IMR-90 (cell line): Measurements from ENCODE around the gene OPN1SW. TPM values are rescaled to one million over a fixed set of nuclear protein-coding genes. Genes with fewer than 3 reads are reported as not detected.

ENCODE experiments used
- ATAC-seq: fragments of 200-7000 bp; cut with Tn5 transposase; 2 replicates; pipeline ENCODE4 v1.9.1; 2020; ENCODE audit warnings: low read depth, mild to moderate bottlenecking, moderate library complexity
- BruUV-seq: library from RNA; stranded (reverse); fragments of 400-500 nt; replicated peaks from 2 replicates; lab custom pipeline; 2021; lab: Mats Ljungman, UMichigan
- CTCF ChIA-PET: fragments of 300-600 bp; formaldehyde crosslinking; extraction: SDS; loops from one replicate; lab custom pipeline; 2021; ENCODE audit warnings: antibody characterized with exemption; lab: Yijun Ruan, JAX
- POLR2A ChIA-PET: fragments of 300-600 bp; sonication (Branson Sonifier 250); formaldehyde crosslinking; loops from one replicate; lab custom pipeline; 2022; ENCODE audit warnings: antibody characterized with exemption; ENCODE audit not compliant: unreplicated experiment; lab: Charles Lee
- DNase-seq: peaks from one replicate; pipeline ENCODE4 v3.0.0; 2013
- H2AFZ ChIP-seq: replicated peaks from 2 replicates; pipeline ENCODE3; 2013; ENCODE audit warnings: low read length, mild to moderate bottlenecking; ENCODE audit not compliant: poor library complexity
- H2AK5ac ChIP-seq: 2 replicates; pipeline ENCODE4 v1.6.1; 2013; ENCODE audit warnings: low read depth, low read length, inconsistent platforms
- H2AK9ac ChIP-seq: replicated peaks from 2 replicates; pipeline ENCODE3; 2013; ENCODE audit warnings: mild to moderate bottlenecking, low read depth, low read length, moderate library complexity; ENCODE audit not compliant: poor library complexity
- H2BK120ac ChIP-seq: 2 replicates; pipeline ENCODE4 v1.6.1; 2013; ENCODE audit warnings: low read depth, low read length, inconsistent platforms
- H2BK15ac ChIP-seq: 3 replicates; pipeline ENCODE4 v1.6.1; 2013; ENCODE audit warnings: low read depth, low read length, inconsistent platforms
- H2BK20ac ChIP-seq: 2 replicates; pipeline ENCODE4 v1.6.1; 2013; ENCODE audit warnings: low read depth, mild to moderate bottlenecking, inconsistent platforms, low read length, moderate library complexity
- H2BK5ac ChIP-seq: 2 replicates; pipeline ENCODE4 v1.6.1; 2013; ENCODE audit warnings: mild to moderate bottlenecking, low read depth, low read length, inconsistent platforms; ENCODE audit not compliant: poor library complexity, severe bottlenecking
- H3K14ac ChIP-seq: replicated peaks from 2 replicates; pipeline ENCODE4 v1.6.1; 2013; ENCODE audit warnings: low read depth, low read length, inconsistent platforms
- H3K18ac ChIP-seq: 2 replicates; pipeline ENCODE4 v1.6.1; 2013; ENCODE audit warnings: low read depth, low read length, control low read depth
- H3K23ac ChIP-seq: 2 replicates; pipeline ENCODE4 v1.6.1; 2013; ENCODE audit warnings: low read depth, low read length, inconsistent platforms
- H3K27ac ChIP-seq: 2 replicates; pipeline ENCODE4 v1.5.1; 2013; ENCODE audit warnings: mild to moderate bottlenecking, control low read depth, low read length; ENCODE audit not compliant: insufficient read depth
- H3K27me3 ChIP-seq: 2 replicates; pipeline ENCODE4 v1.6.1; 2013; ENCODE audit warnings: low read length; ENCODE audit not compliant: control insufficient read depth, insufficient read depth
- H3K36me3 ChIP-seq: 2 replicates; pipeline ENCODE4 v1.6.1; 2013; ENCODE audit warnings: low read length, mixed read lengths; ENCODE audit not compliant: control insufficient read depth, insufficient read depth
- H3K4ac ChIP-seq: 2 replicates; pipeline ENCODE4 v1.6.1; 2013; ENCODE audit warnings: low read depth, low read length, inconsistent platforms
- H3K4me1 ChIP-seq: 2 replicates; pipeline ENCODE4 v1.6.1; 2013; ENCODE audit warnings: low read length, mixed read lengths; ENCODE audit not compliant: control insufficient read depth, insufficient read depth
- H3K4me2 ChIP-seq: 2 replicates; pipeline ENCODE4 v1.6.1; 2013; ENCODE audit warnings: low read depth, mild to moderate bottlenecking, control low read depth, low read length, moderate library complexity
- H3K4me3 ChIP-seq: 2 replicates; pipeline ENCODE4 v1.5.1; 2013; ENCODE audit warnings: low read depth, mild to moderate bottlenecking, control low read depth, low read length, moderate library complexity; ENCODE audit not compliant: insufficient read depth
- H3K56ac ChIP-seq: 2 replicates; pipeline ENCODE4 v1.6.1; 2013; ENCODE audit warnings: low read length, inconsistent platforms; ENCODE audit not compliant: insufficient read depth; ENCODE audit errors: extremely low read depth
- H3K79me1 ChIP-seq, 2 experiments: 2 replicates each; pipeline ENCODE4 v1.6.1; 2013; ENCODE audit warnings: low read length in 2 of 2, inconsistent platforms in 1 of 2, low read depth in 1 of 2
- H3K9ac ChIP-seq: 2 replicates; pipeline ENCODE4 v1.6.1; 2013; ENCODE audit warnings: low read depth, low read length, control low read depth
- H3K9me1 ChIP-seq: 2 replicates; pipeline ENCODE4 v1.6.1; 2013; ENCODE audit warnings: low read length, inconsistent platforms; ENCODE audit not compliant: insufficient read depth
- H3K9me3 ChIP-seq: 2 replicates; pipeline ENCODE4 v1.6.1; 2013; ENCODE audit warnings: low read length; ENCODE audit not compliant: control insufficient read depth, insufficient read depth
- H4K20me1 ChIP-seq: 2 replicates; pipeline ENCODE4 v1.6.1; 2013; ENCODE audit warnings: low read length, inconsistent platforms; ENCODE audit not compliant: insufficient read depth
- H4K5ac ChIP-seq: 2 replicates; pipeline ENCODE4 v1.6.1; 2013; ENCODE audit warnings: mild to moderate bottlenecking, low read depth, low read length, control low read depth
- H4K8ac ChIP-seq, 2 experiments: 2 replicates each; pipeline ENCODE4 v1.6.1; 2013; ENCODE audit warnings: low read depth in 2 of 2, low read length in 2 of 2, control low read depth in 1 of 2, inconsistent platforms in 1 of 2
- H4K91ac ChIP-seq: 2 replicates; pipeline ENCODE4 v1.6.1; 2013; ENCODE audit warnings: low read depth, low read length, inconsistent platforms; ENCODE audit not compliant: insufficient read depth
- CHD1 ChIP-seq: IDR thresholded peaks from 2 replicates; pipeline ENCODE4 v1.6.1; 2012; ENCODE audit warnings: low read depth, low read length, improper control_type of control experiment
- FOS ChIP-seq: fragments of 150-350 bp; IDR thresholded peaks from 2 replicates; pipeline ENCODE4 v1.6.1; 2016; ENCODE audit warnings: low read depth, low read length
- MAFK ChIP-seq: IDR thresholded peaks from 2 replicates; pipeline ENCODE4 v1.6.1; 2012; ENCODE audit warnings: low read depth, low read length, improper control_type of control experiment
- MXI1 ChIP-seq: IDR thresholded peaks from 2 replicates; pipeline ENCODE4 v1.6.1; 2012; ENCODE audit warnings: low read depth, mild to moderate bottlenecking, low read length, moderate library complexity, borderline replicate concordance
- NFE2L2 ChIP-seq: fragments of 150-350 bp; IDR thresholded peaks from 2 replicates; pipeline ENCODE4 v1.6.1; 2016; ENCODE audit warnings: low read depth, mild to moderate bottlenecking, low read length
- POLR2A ChIP-seq: IDR thresholded peaks from 2 replicates; pipeline ENCODE4 v1.6.1; 2012; ENCODE audit warnings: mild to moderate bottlenecking, low read depth, low read length
- WGBS, 2 experiments: methylation state at CpG; one replicate each; pipeline versions ENCODE4 v1.1.5 to v1.1.7; 2013; ENCODE audit warnings: missing lambda C conversion rate in 2 of 2; ENCODE audit not compliant: insufficient read length in 1 of 2; ENCODE audit errors: extremely low coverage in 2 of 2; 5-methylcytosine and 5-hydroxymethylcytosine counted together
- dilution Hi-C: fragments of 300-500 bp; cut with HindIII; formaldehyde crosslinking; loops from one replicate; pipeline ENCODE4 v1.14.3; 2018; ENCODE audit warnings: low sequenced_read_pairs; ENCODE audit not compliant: unreplicated experiment
- in situ Hi-C: fragments of 300-500 bp; cut with MboI; formaldehyde crosslinking; loops from 3 replicates; pipeline ENCODE4 v1.14.3; 2019; ENCODE audit warnings: low sequenced_read_pairs, inconsistent platforms, mixed read lengths
- intact Hi-C: fragments of 100-400 bp; cut with micrococcal nuclease; formaldehyde crosslinking; loops from 2 replicates; pipeline ENCODE4 v1.10.0; 2022
- polyA plus RNA-seq, 3 experiments: library from polyadenylated mRNA; depleted of rRNA; stranded (reverse); fragments of >200 nt; gene quantifications; 2 replicates each; pipeline ENCODE4 v1.2.3, GENCODE V29; 2012; ENCODE audit warnings: low replicate concordance in 1 of 3
- total RNA-seq: library from RNA; depleted of rRNA; stranded (reverse); fragments of >200 nt; gene quantifications from 2 replicates; pipeline ENCODE4 v1.2.3, GENCODE V29; 2012
- TF ChIP-seq, protein P1 (sequence below): fragments of 150-350 bp; IDR thresholded peaks from 2 replicates; pipeline ENCODE4 v1.6.1; 2016; ENCODE audit warnings: low read depth, mild to moderate bottlenecking, low read length, moderate library complexity, borderline replicate concordance

OPN1SW gene
- total and polyA plus RNA-seq, 2 of the 4 experiments (the other 2 are of a cell fraction): not detected

DNA sequence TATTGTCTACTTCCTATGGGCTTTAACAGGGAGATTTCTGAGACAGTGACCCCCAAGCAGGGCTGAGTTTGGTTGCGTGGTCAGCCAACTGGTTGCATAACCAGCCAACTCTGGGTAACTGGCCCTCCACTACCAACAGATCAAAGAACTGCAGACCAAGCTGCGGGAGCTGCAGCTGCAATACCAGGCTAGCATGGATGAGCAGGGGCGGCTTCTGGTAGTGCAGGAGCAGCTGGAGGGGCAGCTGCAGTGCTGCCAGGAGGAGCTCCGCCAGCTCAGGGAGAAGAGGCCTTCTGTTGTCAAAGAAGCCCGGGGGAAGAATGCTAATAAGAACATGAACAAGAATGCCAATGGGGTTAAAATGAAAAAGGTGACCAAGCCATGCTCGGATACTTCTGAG, 38.9 kb upstream of the OPN1SW start:
- H3K9me3 ChIP-seq: no peaks in the 10 kb centered on the region
- no peak overlapping the region for H3K4me2 ChIP-seq
- H3K27me3 ChIP-seq: no peaks in the 10 kb centered on the region
- H2BK120ac ChIP-seq: no peak overlapping the region
- no peak overlapping the region for H3K9ac ChIP-seq
- no peak overlapping the region for H3K18ac ChIP-seq
- H3K23ac ChIP-seq: no peak overlapping the region
- H4K91ac ChIP-seq: no peak overlapping the region
- 100% methylated on average over 1 of the region's 6 CpGs; no CpG with 5 or more reads in 1 of the 2 experiments for WGBS, 2 experiments
- H3K36me3 ChIP-seq: peaks cover 2% of the 10 kb centered on the region; the same call in 1 of the 2 replicates
- peaks cover 10% of the 10 kb centered on the region for H3K4me1 ChIP-seq
- TF ChIP-seq NFE2L2 (no peak), FOS (no peak), MAFK (no peak), MXI1 (no peak), CHD1 (no peak), POLR2A (no peak)
- TF ChIP-seq, protein P1, sequence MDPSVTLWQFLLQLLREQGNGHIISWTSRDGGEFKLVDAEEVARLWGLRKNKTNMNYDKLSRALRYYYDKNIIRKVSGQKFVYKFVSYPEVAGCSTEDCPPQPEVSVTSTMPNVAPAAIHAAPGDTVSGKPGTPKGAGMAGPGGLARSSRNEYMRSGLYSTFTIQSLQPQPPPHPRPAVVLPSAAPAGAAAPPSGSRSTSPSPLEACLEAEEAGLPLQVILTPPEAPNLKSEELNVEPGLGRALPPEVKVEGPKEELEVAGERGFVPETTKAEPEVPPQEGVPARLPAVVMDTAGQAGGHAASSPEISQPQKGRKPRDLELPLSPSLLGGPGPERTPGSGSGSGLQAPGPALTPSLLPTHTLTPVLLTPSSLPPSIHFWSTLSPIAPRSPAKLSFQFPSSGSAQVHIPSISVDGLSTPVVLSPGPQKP: no peak
- no peak overlapping the region for H2BK20ac ChIP-seq
- dilution Hi-C loops (no loop called here), in situ Hi-C loops (no loop called here), intact Hi-C loops (no loop called here)
- H3K9me1 ChIP-seq: peaks cover 6% of the 10 kb centered on the region
- CTCF ChIA-PET: no interaction called here
- H2BK15ac ChIP-seq: no peak overlapping the region
- H3K4ac ChIP-seq: no peak overlapping the region
- H2AK9ac ChIP-seq: no peak overlapping the region
- no peak overlapping the region for H3K4me3 ChIP-seq
- H3K27ac ChIP-seq: no peak overlapping the region
- H2AFZ ChIP-seq: no peak overlapping the region
- no peak overlapping the region for H4K8ac ChIP-seq
- BruUV-seq: no TSS peak
- H4K5ac ChIP-seq: no peak overlapping the region
- no peak for ATAC-seq
- no peak overlapping the region for H2BK5ac ChIP-seq
- H3K14ac ChIP-seq: no peak overlapping the region
- H3K79me1 ChIP-seq: no peaks in the 10 kb centered on the region; a peak in 1 of 4 replicates
- H4K20me1 ChIP-seq: no peaks in the 10 kb centered on the region
- H3K56ac ChIP-seq: no peak overlapping the region
- no peak for DNase-seq
- no peak overlapping the region for H2AK5ac ChIP-seq
- POLR2A ChIA-PET: interaction anchor here (0.6 kb wide), 1 partner anchor 16 kb away, joined by 3 read pairs; no protein-coding TSS in a partner anchor
